K562 (cell line): Measurements from ENCODE around the gene SCAMP5. TPM values are rescaled to one million over a fixed set of nuclear protein-coding genes. Genes with fewer than 3 reads are reported as not detected.

ENCODE experiments used
- ATAC-seq: fragments of 200-7000 bp; cut with Tn5 transposase; 3 replicates; pipeline ENCODE4 v1.9.1; 2020; ENCODE audit warnings: moderate library complexity
- BruUV-seq: library from RNA; stranded (reverse); fragments of 400-500 nt; replicated peaks from 2 replicates; lab custom pipeline; 2021; lab: Mats Ljungman, UMichigan
- CTCF ChIA-PET: fragments of 300-600 bp; formaldehyde crosslinking; extraction: SDS; loops from one replicate; lab custom pipeline; 2021; ENCODE audit warnings: low intra/inter-chr PET ratio; lab: Yijun Ruan, JAX
- POLR2A ChIA-PET: fragments of 300-600, 350-650 bp; sonication (Branson Sonifier 250); formaldehyde crosslinking; extraction: SDS; loops from one replicate; lab custom pipeline; 2021; ENCODE audit warnings: antibody characterized with exemption, inconsistent platforms; lab: Yijun Ruan, JAX
- DNase-seq, 4 experiments: peaks; one replicate each; pipeline versions ENCODE4 v3.0.0 to v3.0.0-alpha.2; 2011 to 2018; ENCODE audit warnings: low spot score in 3 of 4, mixed read lengths in 3 of 4; ENCODE audit errors: extremely low read depth in 1 of 4
- FAIRE-seq: peaks from 2 replicates; lab custom pipeline; 2011; peaks lifted over from hg19 to GRCh38; lab: Jason Lieb, UNC
- H2AFZ ChIP-seq: 2 replicates; pipeline ENCODE4 v1.6.0; 2011; ENCODE audit warnings: low read depth, low read length, control low read depth, inconsistent platforms
- H3K27ac ChIP-seq: fragments of 200-600 bp; 3 replicates; pipeline ENCODE4 v1.8.0; 2011; ENCODE audit warnings: low read depth, mild to moderate bottlenecking, control low read depth, inconsistent platforms, low read length, moderate library complexity, mixed read lengths; ENCODE audit errors: extremely low read depth
- H3K27me3 ChIP-seq, 2 experiments: fragments of 300-600 bp in 1 of 2; 2 replicates in 1 of 2; 3 replicates in 1 of 2; pipeline versions ENCODE4 v1.6.0 to v1.8.0; 2011; ENCODE audit warnings: inconsistent platforms in 2 of 2, low read length in 2 of 2, mild to moderate bottlenecking in 1 of 2, mixed read lengths in 1 of 2, moderate library complexity in 1 of 2; ENCODE audit not compliant: control insufficient read depth in 2 of 2, insufficient read depth in 2 of 2
- H3K36me3 ChIP-seq: fragments of 300-600 bp; 3 replicates; pipeline ENCODE4 v1.8.0; 2011; ENCODE audit warnings: mild to moderate bottlenecking, low read length, inconsistent platforms; ENCODE audit not compliant: control insufficient read depth, insufficient read depth
- H3K4me1 ChIP-seq, 2 experiments: fragments of 200-600 bp in 1 of 2; replicated peaks in 1 of 2; 2 replicates in 1 of 2; 3 replicates in 1 of 2; pipeline versions ENCODE4 v1.5.1 to v1.8.0; 2011; ENCODE audit warnings: inconsistent platforms in 2 of 2, low read length in 2 of 2, mild to moderate bottlenecking in 1 of 2, mixed read lengths in 1 of 2, moderate library complexity in 1 of 2; ENCODE audit not compliant: control insufficient read depth in 2 of 2, insufficient read depth in 2 of 2
- H3K4me2 ChIP-seq: 2 replicates; pipeline ENCODE4 v1.6.1; 2011; ENCODE audit warnings: low read length, control low read depth, inconsistent platforms, mixed read lengths; ENCODE audit not compliant: insufficient read depth
- H3K4me3 ChIP-seq: fragments of 200-600 bp; sonication (generic), shearing (Covaris generic); 2 replicates; pipeline ENCODE4 v1.5.1; 2016; ENCODE audit warnings: control low read depth, inconsistent platforms
- H3K79me2 ChIP-seq: fragments of 200-600 bp; 3 replicates; pipeline ENCODE4 v1.8.0; 2011; ENCODE audit warnings: low read length, inconsistent platforms; ENCODE audit not compliant: control insufficient read depth, insufficient read depth
- H3K9ac ChIP-seq, 2 experiments: 2 replicates each; pipeline versions ENCODE4 v1.6.0 to v1.6.1; 2011; ENCODE audit warnings: low read depth in 2 of 2, low read length in 2 of 2, control low read depth in 1 of 2, inconsistent platforms in 1 of 2, mild to moderate bottlenecking in 1 of 2, mixed read lengths in 1 of 2; ENCODE audit not compliant: insufficient read depth in 1 of 2
- H3K9me1 ChIP-seq: one replicate; pipeline ENCODE4 v1.6.0; 2011; ENCODE audit warnings: inconsistent platforms, mild to moderate bottlenecking, low read length, moderate library complexity; ENCODE audit not compliant: control insufficient read depth, insufficient read depth
- H3K9me3 ChIP-seq: replicated peaks from 2 replicates; pipeline ENCODE4 v1.5.1; 2011; ENCODE audit warnings: low read depth, low read length, inconsistent platforms; ENCODE audit not compliant: control insufficient read depth, insufficient read depth
- H4K20me1 ChIP-seq: replicated peaks from 2 replicates; pipeline ENCODE4 v1.6.1; 2011; ENCODE audit warnings: low read length, inconsistent platforms, mixed read lengths; ENCODE audit not compliant: control insufficient read depth, insufficient read depth
- BHLHE40 ChIP-seq: IDR thresholded peaks from 2 replicates; pipeline ENCODE4 v1.6.1; 2011; ENCODE audit warnings: low read length, improper control_type of control experiment
- CBFA2T2 ChIP-seq: fragments of 450-650 bp; conservative IDR thresholded peaks from 2 replicates; pipeline ENCODE4 v1.6.1; 2017; ENCODE audit warnings: mild to moderate bottlenecking
- CBFA2T3 ChIP-seq: fragments of 450-650 bp; IDR thresholded peaks from 2 replicates; pipeline ENCODE4 v1.6.1; 2017
- CHD2 ChIP-seq: IDR thresholded peaks from 2 replicates; pipeline ENCODE4 v1.6.1; 2011; ENCODE audit warnings: low read depth, low read length
- EGR1 ChIP-seq: fragments of 450-650 bp; conservative IDR thresholded peaks from 2 replicates; pipeline ENCODE4 v1.6.1; 2017; ENCODE audit warnings: mild to moderate bottlenecking
- EHMT2 ChIP-seq: fragments of 450-650 bp; IDR thresholded peaks from 2 replicates; pipeline ENCODE4 v1.6.1; 2018; ENCODE audit warnings: antibody characterized with exemption
- FOXP1 ChIP-seq: sonication (generic); formaldehyde crosslinking; IDR thresholded peaks from 2 replicates; pipeline ENCODE4 v1.8.0; 2022; ENCODE audit warnings: mild to moderate bottlenecking, missing genetic modification reagents
- GTF2A2 ChIP-seq: IDR thresholded peaks from 2 replicates; pipeline ENCODE4 v1.6.1; 2016; ENCODE audit warnings: mild to moderate bottlenecking, missing genetic modification characterization, missing compliant biosample characterization
- MEF2A ChIP-seq: IDR thresholded peaks from 2 replicates; pipeline ENCODE4 v1.6.1; 2011; ENCODE audit warnings: low read depth, mild to moderate bottlenecking, low read length, moderate library complexity; ENCODE audit not compliant: control insufficient read depth
- SIN3B ChIP-seq: fragments of 450-650 bp; IDR thresholded peaks from 2 replicates; pipeline ENCODE4 v1.6.1; 2017; ENCODE audit warnings: low read depth, mild to moderate bottlenecking, moderate library complexity
- SRF ChIP-seq, 2 experiments: fragments of 250-450, 450-650 bp in 1 of 2; sonication (Bioruptor Pico) in 1 of 2; sonication (generic) in 1 of 2; formaldehyde crosslinking; IDR thresholded peaks; 2 replicates each; pipeline versions ENCODE4 v1.5.0 to v1.5.1; 2020 to 2022; ENCODE audit warnings: mild to moderate bottlenecking in 1 of 2, missing genetic modification reagents in 1 of 2
- SRSF9 ChIP-seq: fragments of 200-400 bp; formaldehyde crosslinking; IDR thresholded peaks from 2 replicates; pipeline ENCODE4 v1.6.1; 2017; ENCODE audit warnings: low read depth, low read length, borderline replicate concordance
- U2AF1 ChIP-seq: fragments of 200-400 bp; formaldehyde crosslinking; optimal IDR thresholded peaks from 2 replicates; pipeline ENCODE3; 2017; ENCODE audit warnings: mild to moderate bottlenecking, low read depth, low read length, moderate library complexity
- ZFPM2 ChIP-seq: fragments of 250-450 bp; sonication (Bioruptor Pico); IDR thresholded peaks from 2 replicates; pipeline ENCODE4 v1.5.1; 2022; ENCODE audit warnings: mild to moderate bottlenecking
- WGBS: fragments of 100-300 bp; shearing (Covaris generic); methylation state at CpG from one replicate; pipeline ENCODE4 v1.1.6; 2016; ENCODE audit warnings: low coverage, mixed read lengths; ENCODE audit not compliant: insufficient coverage; ENCODE audit errors: missing lambda C conversion rate; 5-methylcytosine and 5-hydroxymethylcytosine counted together
- in situ Hi-C: fragments of 300-500 bp; cut with MboI; formaldehyde crosslinking; loops from 4 replicates; pipeline ENCODE4 v1.15.0; 2018; ENCODE audit warnings: inconsistent platforms, mixed read lengths
- intact Hi-C: fragments of 100-400 bp; cut with micrococcal nuclease; formaldehyde crosslinking; loops from 2 replicates; pipeline ENCODE4 v1.14.2; 2022
- polyA plus RNA-seq, 8 experiments: library from polyadenylated mRNA; depleted of rRNA in 4 of 8; stranded (reverse) in 5 of 8; unstranded in 3 of 8; fragments of >200 nt; fragmentation: Nextera tagmentation in 2 of 8; fragmentation: Illumina TruSeq in 1 of 8; extraction: Ambion mirVana in 2 of 8; extraction: Trizol in 1 of 8; gene quantifications; 2 replicates each; pipeline versions ENCODE4 v1.2.1 to v1.2.3, GENCODE V29; 2011 to 2014; ENCODE audit warnings: inconsistent platforms in 1 of 8, missing spikeins in 1 of 8
- total RNA-seq, 7 experiments: library from RNA; depleted of rRNA in 6 of 7; stranded (reverse); fragments of >200 nt in 6 of 7; fragmentation: Illumina TruSeq in 2 of 7; extraction: Trizol in 2 of 7; gene quantifications; 2 replicates each; pipeline versions ENCODE4 v1.2.1 to v1.2.3, GENCODE V29; 2011 to 2021; ENCODE audit warnings: low replicate concordance in 1 of 7
- TF ChIP-seq, protein P1 (sequence below): sonication (generic); formaldehyde crosslinking; IDR thresholded peaks from 2 replicates; pipeline ENCODE4 v1.8.1; 2023; ENCODE audit warnings: missing genetic modification reagents, mild to moderate bottlenecking, borderline replicate concordance
- TF ChIP-seq, protein P2 (sequence below): fragments of 250-450 bp; sonication (Bioruptor Pico); IDR thresholded peaks from 2 replicates; pipeline ENCODE4 v1.5.0; 2021; ENCODE audit warnings: mild to moderate bottlenecking, borderline replicate concordance

The SCAMP5 gene
- total and polyA plus RNA-seq, 9 of the 15 experiments (the other 6 are each of a cell fraction or from before 2014, with no cell fraction given): 0.09 to 0.29 (median 0.19) TPM; not detected in 5

DNA sequence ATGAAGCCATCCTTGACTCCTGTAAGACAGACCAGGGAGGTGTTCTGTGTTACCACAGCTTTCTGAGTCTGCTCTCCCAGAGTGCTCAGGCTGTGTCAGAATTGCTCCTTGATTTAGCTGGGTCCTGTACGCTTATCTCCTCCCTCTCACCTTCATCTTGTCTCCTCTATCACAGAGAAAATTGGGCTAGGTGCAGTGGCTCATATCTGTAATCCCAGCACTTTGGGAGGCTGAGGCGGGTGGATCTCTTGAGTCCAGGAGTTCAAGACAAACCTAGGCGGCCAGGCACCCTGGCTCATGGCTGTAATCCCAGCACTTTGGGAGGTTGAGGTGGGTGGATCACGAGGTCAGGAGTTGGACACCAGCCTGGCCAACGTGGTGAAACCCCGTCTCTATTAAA is 5.9 kb downstream of the SCAMP5 start:
- no TSS peak for BruUV-seq
- Histone ChIP-seq H3K4me2 (no peak overlapping the region), H3K36me3 (no peaks in the 10 kb centered on the region), H3K9ac (no peak overlapping the region), H4K20me1 (peaks cover 5% of the 10 kb centered on the region), H3K27me3 (peaks cover 17 to 55% of the 10 kb centered on the region in 2 experiments; a peak in 4 of 5 replicates), H3K4me3 (no peak overlapping the region), H3K79me2 (no peaks in the 10 kb centered on the region), H3K9me1 (no peaks in the 10 kb centered on the region), H3K9me3 (no peaks in the 10 kb centered on the region), H3K27ac (no peak overlapping the region), H3K4me1 (no peaks in the 10 kb centered on the region; a peak in 2 of 5 replicates), H2AFZ (no peak overlapping the region)
- intact Hi-C loops (no loop called here), in situ Hi-C loops (no loop called here)
- ChIA-PET CTCF (no interaction called here), POLR2A (interaction anchor here (0.7 kb wide), 1 partner anchor 201 kb away, joined by 3 read pairs; no protein-coding TSS in a partner anchor)
- no peak for FAIRE-seq
- peak; percentile 65 for ATAC-seq
- DNase-seq: peak in 1 of 4 experiments; percentile 24
- 0% methylated on average over 6 of the region's 6 CpGs for WGBS
- no peak for TF ChIP-seq SIN3B
- no peak for TF ChIP-seq FOXP1 (CRISPR knock-in tag)
- peak; percentile 44; the same call in 1 of the 2 replicates for TF ChIP-seq EGR1
- TF ChIP-seq SRSF9: no peak
- TF ChIP-seq CBFA2T3: peak; percentile 71
- peak; percentile 60 for TF ChIP-seq CBFA2T2
- TF ChIP-seq, protein P1, sequence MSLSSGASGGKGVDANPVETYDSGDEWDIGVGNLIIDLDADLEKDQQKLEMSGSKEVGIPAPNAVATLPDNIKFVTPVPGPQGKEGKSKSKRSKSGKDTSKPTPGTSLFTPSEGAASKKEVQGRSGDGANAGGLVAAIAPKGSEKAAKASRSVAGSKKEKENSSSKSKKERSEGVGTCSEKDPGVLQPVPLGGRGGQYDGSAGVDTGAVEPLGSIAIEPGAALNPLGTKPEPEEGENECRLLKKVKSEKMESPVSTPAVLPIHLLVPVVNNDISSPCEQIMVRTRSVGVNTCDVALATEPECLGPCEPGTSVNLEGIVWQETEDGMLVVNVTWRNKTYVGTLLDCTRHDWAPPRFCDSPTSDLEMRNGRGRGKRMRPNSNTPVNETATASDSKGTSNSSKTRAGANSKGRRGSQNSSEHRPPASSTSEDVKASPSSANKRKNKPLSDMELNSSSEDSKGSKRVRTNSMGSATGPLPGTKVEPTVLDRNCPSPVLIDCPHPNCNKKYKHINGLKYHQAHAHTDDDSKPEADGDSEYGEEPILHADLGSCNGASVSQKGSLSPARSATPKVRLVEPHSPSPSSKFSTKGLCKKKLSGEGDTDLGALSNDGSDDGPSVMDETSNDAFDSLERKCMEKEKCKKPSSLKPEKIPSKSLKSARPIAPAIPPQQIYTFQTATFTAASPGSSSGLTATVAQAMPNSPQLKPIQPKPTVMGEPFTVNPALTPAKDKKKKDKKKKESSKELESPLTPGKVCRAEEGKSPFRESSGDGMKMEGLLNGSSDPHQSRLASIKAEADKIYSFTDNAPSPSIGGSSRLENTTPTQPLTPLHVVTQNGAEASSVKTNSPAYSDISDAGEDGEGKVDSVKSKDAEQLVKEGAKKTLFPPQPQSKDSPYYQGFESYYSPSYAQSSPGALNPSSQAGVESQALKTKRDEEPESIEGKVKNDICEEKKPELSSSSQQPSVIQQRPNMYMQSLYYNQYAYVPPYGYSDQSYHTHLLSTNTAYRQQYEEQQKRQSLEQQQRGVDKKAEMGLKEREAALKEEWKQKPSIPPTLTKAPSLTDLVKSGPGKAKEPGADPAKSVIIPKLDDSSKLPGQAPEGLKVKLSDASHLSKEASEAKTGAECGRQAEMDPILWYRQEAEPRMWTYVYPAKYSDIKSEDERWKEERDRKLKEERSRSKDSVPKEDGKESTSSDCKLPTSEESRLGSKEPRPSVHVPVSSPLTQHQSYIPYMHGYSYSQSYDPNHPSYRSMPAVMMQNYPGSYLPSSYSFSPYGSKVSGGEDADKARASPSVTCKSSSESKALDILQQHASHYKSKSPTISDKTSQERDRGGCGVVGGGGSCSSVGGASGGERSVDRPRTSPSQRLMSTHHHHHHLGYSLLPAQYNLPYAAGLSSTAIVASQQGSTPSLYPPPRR (CRISPR knock-in tag): no peak
- no peak for TF ChIP-seq CHD2
- no peak for TF ChIP-seq SRF (CRISPR knock-in tag; IDR thresholded peaks at IDR 0.05)
- no peak for TF ChIP-seq BHLHE40
- TF ChIP-seq ZFPM2 (CRISPR knock-in tag): no peak
- TF ChIP-seq GTF2A2 (tag): no peak
- TF ChIP-seq MEF2A: no peak
- TF ChIP-seq EHMT2: no peak
- TF ChIP-seq, protein P2, sequence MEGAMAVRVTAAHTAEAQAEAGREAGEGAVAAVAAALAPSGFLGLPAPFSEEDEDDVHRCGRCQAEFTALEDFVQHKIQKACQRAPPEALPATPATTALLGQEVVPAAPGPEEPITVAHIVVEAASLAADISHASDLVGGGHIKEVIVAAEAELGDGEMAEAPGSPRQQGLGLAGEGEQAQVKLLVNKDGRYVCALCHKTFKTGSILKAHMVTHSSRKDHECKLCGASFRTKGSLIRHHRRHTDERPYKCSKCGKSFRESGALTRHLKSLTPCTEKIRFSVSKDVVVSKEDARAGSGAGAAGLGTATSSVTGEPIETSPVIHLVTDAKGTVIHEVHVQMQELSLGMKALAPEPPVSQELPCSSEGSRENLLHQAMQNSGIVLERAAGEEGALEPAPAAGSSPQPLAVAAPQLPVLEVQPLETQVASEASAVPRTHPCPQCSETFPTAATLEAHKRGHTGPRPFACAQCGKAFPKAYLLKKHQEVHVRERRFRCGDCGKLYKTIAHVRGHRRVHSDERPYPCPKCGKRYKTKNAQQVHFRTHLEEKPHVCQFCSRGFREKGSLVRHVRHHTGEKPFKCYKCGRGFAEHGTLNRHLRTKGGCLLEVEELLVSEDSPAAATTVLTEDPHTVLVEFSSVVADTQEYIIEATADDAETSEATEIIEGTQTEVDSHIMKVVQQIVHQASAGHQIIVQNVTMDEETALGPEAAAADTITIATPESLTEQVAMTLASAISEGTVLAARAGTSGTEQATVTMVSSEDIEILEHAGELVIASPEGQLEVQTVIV (CRISPR knock-in tag): no peak
- no peak for TF ChIP-seq U2AF1
